C4-2B (cell line): Measurements from ENCODE around the gene GMEB2.
A peak's percentile ranks its signal among the peaks of the same experiment; 100 is the strongest.

Experiments used
- CTCF ChIP-seq: fragments of 450-650 bp; conservative IDR thresholded peaks from 2 replicates; pipeline ENCODE4 v1.5.1; 2017; ENCODE audit warnings: mild to moderate bottlenecking
- ZFX ChIP-seq: fragments of 450-650 bp; IDR thresholded peaks from 2 replicates; pipeline ENCODE4 v1.6.1; 2017

GRCh38 chr20:63590218-63591146 is 36.4 kb downstream of the GMEB2 start:
- no peak for TF ChIP-seq CTCF
- peak; percentile 70; the same call in 1 of the 2 replicates for TF ChIP-seq ZFX
